PC-9 (cell line): Measurements from ENCODE around the gene FBP1. TPM values are rescaled to one million over a fixed set of nuclear protein-coding genes. Genes with fewer than 3 reads are reported as not detected.

Experiments
- BruUV-seq: library from RNA; stranded (reverse); fragments of 400-500 nt; replicated peaks from 2 replicates; lab custom pipeline; 2021; lab: Mats Ljungman, UMichigan
- CTCF ChIA-PET: fragments of 300-600 bp; sonication (Branson Sonifier 250); formaldehyde crosslinking; loops from one replicate; lab custom pipeline; 2022; ENCODE audit warnings: antibody characterized with exemption; lab: Charles Lee
- POLR2A ChIA-PET: fragments of 300-600 bp; sonication (Branson Sonifier 250); formaldehyde crosslinking; loops from one replicate; lab custom pipeline; 2022; ENCODE audit warnings: antibody characterized with exemption; ENCODE audit not compliant: unreplicated experiment; lab: Charles Lee
- DNase-seq, 2 experiments: peaks; one replicate each; pipeline versions ENCODE4 v3.0.0 to v3.0.0-alpha.2; 2015 to 2022; ENCODE audit warnings: mixed read lengths in 1 of 2
- H2AFZ ChIP-seq: fragments of 200-600 bp; sonication (generic); 2 replicates; pipeline ENCODE4 v1.8.1; 2017; ENCODE audit warnings: antibody characterized with exemption
- H3F3A ChIP-seq: fragments of 200-600 bp; sonication (generic); 2 replicates; pipeline ENCODE4 v1.8.1; 2017; ENCODE audit warnings: antibody characterized with exemption, mild to moderate bottlenecking, low read depth; ENCODE audit not compliant: insufficient read depth
- H3K27ac ChIP-seq: fragments of 200-600 bp; sonication (generic); 2 replicates; pipeline ENCODE4 v1.6.1; 2016; ENCODE audit warnings: mixed run types
- H3K27me3 ChIP-seq: fragments of 200-600 bp; sonication (generic); 2 replicates; pipeline ENCODE4 v1.6.1; 2016; ENCODE audit warnings: low read depth, mixed run types; ENCODE audit not compliant: insufficient read depth
- H3K36me3 ChIP-seq: fragments of 200-600 bp; sonication (generic); 2 replicates; pipeline ENCODE4 v1.6.1; 2016; ENCODE audit warnings: low read depth, mixed run types
- H3K4me1 ChIP-seq: fragments of 200-600 bp; sonication (generic); replicated peaks from 2 replicates; pipeline ENCODE4 v1.6.1; 2016; ENCODE audit warnings: mixed run types; ENCODE audit not compliant: insufficient read depth
- H3K4me2 ChIP-seq: fragments of 200-600 bp; sonication (generic); 2 replicates; pipeline ENCODE4 v1.6.1; 2017; ENCODE audit warnings: mixed run types
- H3K4me3 ChIP-seq: fragments of 200-600 bp; sonication (generic); 2 replicates; pipeline ENCODE4 v1.6.1; 2016; ENCODE audit warnings: mixed run types
- H3K79me2 ChIP-seq: fragments of 200-600 bp; sonication (generic); 2 replicates; pipeline ENCODE4 v1.6.1; 2017; ENCODE audit warnings: low read depth, mixed run types
- H3K9me2 ChIP-seq: fragments of 200-600 bp; sonication (generic); 2 replicates; pipeline ENCODE4 v1.8.1; 2017; ENCODE audit warnings: mild to moderate bottlenecking; ENCODE audit not compliant: insufficient read depth
- H3K9me3 ChIP-seq: fragments of 200-600 bp; sonication (generic); 2 replicates; pipeline ENCODE4 v1.8.1; 2016; ENCODE audit warnings: low read depth; ENCODE audit not compliant: insufficient read depth
- H4K20me1 ChIP-seq: fragments of 200-600 bp; sonication (generic); 2 replicates; pipeline ENCODE4 v1.8.1; 2017; ENCODE audit not compliant: insufficient read depth
- CTCF ChIP-seq: fragments of 200-600 bp; sonication (generic); conservative IDR thresholded peaks from 2 replicates; pipeline ENCODE4 v1.6.1; 2017; ENCODE audit warnings: mixed run types, antibody characterized with exemption, mild to moderate bottlenecking, moderate library complexity
- EZH2 ChIP-seq: fragments of 200-600 bp; sonication (generic); IDR thresholded peaks from 2 replicates; pipeline ENCODE4 v1.8.0; 2017; ENCODE audit warnings: antibody characterized with exemption, low read depth
- intact Hi-C: fragments of 100-400 bp; cut with micrococcal nuclease; formaldehyde crosslinking; loops from one replicate; pipeline ENCODE4 v1.10.0; 2022; ENCODE audit not compliant: unreplicated experiment
- total RNA-seq: library from RNA; stranded (reverse); gene quantifications from 2 replicates; pipeline ENCODE4 v1.2.3, GENCODE V29; 2021

The FBP1 gene
- total RNA-seq, 1 experiment from 2014 or later: 34.9 TPM

- no TSS peak for BruUV-seq
- peak overlapping the region; percentile 77 for H3K4me2 ChIP-seq
- POLR2A ChIA-PET: no interaction called here
- CTCF ChIA-PET: no interaction called here
- H3K9me3 ChIP-seq: no peaks in the 10 kb centered on the region
- no peak overlapping the region for H2AFZ ChIP-seq
- H3K4me3 ChIP-seq: no peak overlapping the region
- DNase-seq: no peak
- no peaks in the 10 kb centered on the region for H3K27me3 ChIP-seq
- TF ChIP-seq CTCF (no peak), EZH2 (no peak)
- peaks cover 15% of the 10 kb centered on the region for H3K36me3 ChIP-seq
- intact Hi-C loops: no loop called here
- no peaks in the 10 kb centered on the region for H3K9me2 ChIP-seq
- 0 out of 2 replicates have a peak overlapping the region, but pooled peaks have one; percentile 64 for H3K27ac ChIP-seq
- peaks cover 87% of the 10 kb centered on the region for H3K79me2 ChIP-seq
- peaks cover 18% of the 10 kb centered on the region for H3F3A ChIP-seq
- no peaks in the 10 kb centered on the region for H4K20me1 ChIP-seq
- peaks cover 56% of the 10 kb centered on the region for H3K4me1 ChIP-seq
Observed at GRCh38 chr9:94632737-94633136, 6.6 kb downstream of the FBP1 start.

- no peak overlapping the region for H2AFZ ChIP-seq
- intact Hi-C loops: loop anchor here (2.0 kb wide), 1 partner anchor 17 kb away; no protein-coding TSS in a partner anchor
- peak overlapping the region; percentile 77 for H3K4me2 ChIP-seq
- TF ChIP-seq EZH2 (no peak), CTCF (no peak)
- H3K36me3 ChIP-seq: peaks cover 15% of the 10 kb centered on the region
- H3K4me3 ChIP-seq: peak overlapping the region; percentile 15; the same call in 1 of the 2 replicates
- peaks cover 18% of the 10 kb centered on the region for H3F3A ChIP-seq
- DNase-seq: no peak
- H3K79me2 ChIP-seq: peaks cover 84% of the 10 kb centered on the region
- H3K4me1 ChIP-seq: peaks cover 46% of the 10 kb centered on the region
- no peaks in the 10 kb centered on the region for H3K9me3 ChIP-seq
- no peaks in the 10 kb centered on the region for H3K27me3 ChIP-seq
- CTCF ChIA-PET: interaction anchor here (0.9 kb wide), 1 partner anchor 77 kb away, joined by 3 read pairs; the partner anchor contains the start of gene PCAT7
- H3K9me2 ChIP-seq: no peaks in the 10 kb centered on the region
- H3K27ac ChIP-seq: peak overlapping the region; percentile 64
- POLR2A ChIA-PET: interaction anchor here (0.6 to 0.7 kb wide), 2 partner anchors 182 to 1031 kb away, joined by 3 read pairs; no protein-coding TSS in a partner anchor
- no TSS peak for BruUV-seq
- H4K20me1 ChIP-seq: no peaks in the 10 kb centered on the region
Observed at GRCh38 chr9:94631599-94631998, 7.7 kb downstream of the FBP1 start.

- Histone ChIP-seq H3K4me3 (peak overlapping the region; percentile 15; the same call in 1 of the 2 replicates), H3K4me2 (peak overlapping the region; percentile 77), H3K4me1 (peaks cover 40% of the 10 kb centered on the region), H4K20me1 (no peaks in the 10 kb centered on the region), H3K27ac (peak overlapping the region; percentile 64), H2AFZ (no peak overlapping the region), H3K27me3 (no peaks in the 10 kb centered on the region), H3K79me2 (peaks cover 84% of the 10 kb centered on the region), H3K36me3 (peaks cover 9% of the 10 kb centered on the region), H3F3A (peaks cover 18% of the 10 kb centered on the region), H3K9me3 (no peaks in the 10 kb centered on the region), H3K9me2 (no peaks in the 10 kb centered on the region)
- no TSS peak for BruUV-seq
- ChIA-PET POLR2A (interaction anchor here (0.6 to 0.7 kb wide), 3 partner anchors 33 to 1030 kb away, joined by 3 to 4 read pairs (median 3); no protein-coding TSS in a partner anchor), CTCF (interaction anchor here (0.9 kb wide), 1 partner anchor 76 kb away, joined by 3 read pairs; the partner anchor contains the start of gene PCAT7)
- TF ChIP-seq CTCF (no peak), EZH2 (no peak)
- intact Hi-C loops: loop anchor here (2.0 kb wide), 1 partner anchor 18 kb away; no protein-coding TSS in a partner anchor
- peak; percentile 75 to 84 for DNase-seq
Observed at GRCh38 chr9:94630833-94631232, 8.5 kb downstream of the FBP1 start.
